Nephron progenitor cell (in vitro differentiated cells): ENCODE results near the gene BLACAT1.
"Not testable (repeated sequence)": the region's sequence is repeated elsewhere in the genome, so short reads cannot be mapped to it uniquely, and the experiment has no call there.

Experiments
- DNase-seq: peaks from one replicate; pipeline ENCODE4 v3.0.0; 2021
- H3K27ac Mint-ChIP-seq: 2 replicates; pipeline ENCODE4 v1.8.0; 2021; ENCODE audit warnings: mild to moderate bottlenecking, moderate library complexity, mixed read lengths
- H3K27me3 Mint-ChIP-seq: 2 replicates; pipeline ENCODE4 v1.8.0; 2021; ENCODE audit warnings: mild to moderate bottlenecking, low read depth, mixed read lengths; ENCODE audit not compliant: poor library complexity
- H3K36me3 Mint-ChIP-seq: 2 replicates; pipeline ENCODE4 v1.8.0; 2021; ENCODE audit warnings: low read depth, mixed read lengths
- H3K4me1 Mint-ChIP-seq: 2 replicates; pipeline ENCODE4 v1.8.0; 2021; ENCODE audit warnings: mixed read lengths
- H3K4me3 Mint-ChIP-seq: 2 replicates; pipeline ENCODE4 v1.8.0; 2021; ENCODE audit warnings: mild to moderate bottlenecking, moderate library complexity, mixed read lengths
- H3K9me3 Mint-ChIP-seq: 2 replicates; pipeline ENCODE4 v1.8.0; 2021; ENCODE audit warnings: mild to moderate bottlenecking, moderate library complexity, mixed read lengths
- CTCF ChIP-seq: fragments of 200-600 bp; sonication (generic); IDR thresholded peaks from 2 replicates; pipeline ENCODE4 v1.5.0; 2021; ENCODE audit warnings: antibody characterized with exemption

BLACAT1 gene

GRCh38 chr1:205488074-205488723, 32.4 kb upstream of the BLACAT1 start:
- Mint-ChIP-seq H3K4me1 (peaks cover 33% of the 10 kb centered on the region), H3K27me3 (peaks cover 65% of the 10 kb centered on the region), H3K4me3 (no peak overlapping the region), H3K27ac (no peak overlapping the region), H3K36me3 (no peaks in the 10 kb centered on the region), H3K9me3 (no peaks in the 10 kb centered on the region)
- TF ChIP-seq CTCF: peak; percentile 80
- DNase-seq: peak; percentile 66

GRCh38 chr1:205486258-205486657, 30.4 kb upstream of the BLACAT1 start:
- no peak for DNase-seq
- Mint-ChIP-seq H3K27ac (no peak overlapping the region), H3K27me3 (peaks cover 61% of the 10 kb centered on the region), H3K4me1 (peaks cover 29% of the 10 kb centered on the region), H3K9me3 (no peaks in the 10 kb centered on the region), H3K36me3 (no peaks in the 10 kb centered on the region), H3K4me3 (no peak overlapping the region)
- TF ChIP-seq CTCF: no peak

- Mint-ChIP-seq H3K4me1 (peaks cover 38% of the 10 kb centered on the region), H3K36me3 (no peaks in the 10 kb centered on the region), H3K4me3 (no peak overlapping the region), H3K27me3 (peaks cover 59% of the 10 kb centered on the region), H3K27ac (no peak overlapping the region), H3K9me3 (no peaks in the 10 kb centered on the region)
- peak; percentile 99 for TF ChIP-seq CTCF
- DNase-seq: peak; percentile 77
Observed at GRCh38 chr1:205484985-205485967, 29.4 kb upstream of the BLACAT1 start.

GRCh38 chr1:205483372-205483771, 27.5 kb upstream of the BLACAT1 start:
- Mint-ChIP-seq H3K36me3 (no peaks in the 10 kb centered on the region), H3K27ac (no peak overlapping the region), H3K4me1 (peaks cover 43% of the 10 kb centered on the region), H3K27me3 (peaks cover 51% of the 10 kb centered on the region), H3K9me3 (no peaks in the 10 kb centered on the region), H3K4me3 (no peak overlapping the region)
- no peak for DNase-seq
- no peak for TF ChIP-seq CTCF

- H3K9me3 Mint-ChIP-seq, H3K27ac Mint-ChIP-seq, H3K4me3 Mint-ChIP-seq, DNase-seq, H3K36me3 Mint-ChIP-seq: not testable (repeated sequence)
- peaks cover 45% of the 10 kb centered on the region for H3K27me3 Mint-ChIP-seq
- H3K4me1 Mint-ChIP-seq: peaks cover 43% of the 10 kb centered on the region
Observed at GRCh38 chr1:205482587-205482986, 26.7 kb upstream of the BLACAT1 start.

- Mint-ChIP-seq H3K27me3 (peaks cover 38% of the 10 kb centered on the region), H3K27ac (peak overlapping the region; percentile 40), H3K36me3 (no peaks in the 10 kb centered on the region), H3K9me3 (no peaks in the 10 kb centered on the region), H3K4me1 (peaks cover 43% of the 10 kb centered on the region), H3K4me3 (no peak overlapping the region)
- DNase-seq: no peak
- TF ChIP-seq CTCF: no peak
Observed at GRCh38 chr1:205481629-205482151, 25.8 kb upstream of the BLACAT1 start.
